GM15510 (cell line): ENCODE data around the gene PHC2.

Experiments used
- POLR2A ChIP-seq: IDR thresholded peaks from 3 replicates; pipeline ENCODE4 v1.6.1; 2011; ENCODE audit warnings: borderline replicate concordance; ENCODE audit not compliant: insufficient read length; ENCODE audit errors: extremely low read depth

PHC2 gene

GRCh38 chr1:33330906-33331305 is 100.0 kb downstream of the PHC2 start:
- no peak for TF ChIP-seq POLR2A

DNA sequence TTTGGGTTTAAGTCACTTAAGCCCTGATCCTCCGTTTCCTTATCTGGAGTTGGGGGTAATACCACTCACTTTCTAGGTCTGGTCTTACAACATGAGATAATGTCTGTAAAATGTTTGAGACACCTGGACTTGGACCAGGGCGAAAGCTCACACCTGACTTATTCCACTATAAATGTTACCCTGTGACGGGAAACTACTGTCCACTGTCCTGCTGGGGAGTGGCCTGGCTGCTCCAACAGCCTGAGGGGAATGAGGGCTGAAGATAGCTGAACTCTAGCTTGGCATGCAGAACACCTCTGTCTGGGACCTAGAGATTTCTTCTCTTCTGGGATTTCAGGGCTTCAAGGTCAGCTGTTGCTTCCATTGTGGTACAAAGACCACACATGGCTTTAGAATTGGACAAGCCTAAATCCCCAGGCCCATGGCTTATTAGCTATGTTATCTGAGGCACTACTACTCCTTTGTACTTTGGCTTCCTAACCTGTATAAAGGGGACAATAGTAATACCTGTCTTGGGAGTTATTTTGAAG is 100.5 kb downstream of the PHC2 start:
- TF ChIP-seq POLR2A, result no peak

- TF ChIP-seq POLR2A, result no peak
Measured at GRCh38 chr1:33329600-33330305, 101.1 kb downstream of the PHC2 start.

- TF ChIP-seq POLR2A, result no peak
Measured at GRCh38 chr1:33328817-33329216, 102.1 kb downstream of the PHC2 start.

DNA sequence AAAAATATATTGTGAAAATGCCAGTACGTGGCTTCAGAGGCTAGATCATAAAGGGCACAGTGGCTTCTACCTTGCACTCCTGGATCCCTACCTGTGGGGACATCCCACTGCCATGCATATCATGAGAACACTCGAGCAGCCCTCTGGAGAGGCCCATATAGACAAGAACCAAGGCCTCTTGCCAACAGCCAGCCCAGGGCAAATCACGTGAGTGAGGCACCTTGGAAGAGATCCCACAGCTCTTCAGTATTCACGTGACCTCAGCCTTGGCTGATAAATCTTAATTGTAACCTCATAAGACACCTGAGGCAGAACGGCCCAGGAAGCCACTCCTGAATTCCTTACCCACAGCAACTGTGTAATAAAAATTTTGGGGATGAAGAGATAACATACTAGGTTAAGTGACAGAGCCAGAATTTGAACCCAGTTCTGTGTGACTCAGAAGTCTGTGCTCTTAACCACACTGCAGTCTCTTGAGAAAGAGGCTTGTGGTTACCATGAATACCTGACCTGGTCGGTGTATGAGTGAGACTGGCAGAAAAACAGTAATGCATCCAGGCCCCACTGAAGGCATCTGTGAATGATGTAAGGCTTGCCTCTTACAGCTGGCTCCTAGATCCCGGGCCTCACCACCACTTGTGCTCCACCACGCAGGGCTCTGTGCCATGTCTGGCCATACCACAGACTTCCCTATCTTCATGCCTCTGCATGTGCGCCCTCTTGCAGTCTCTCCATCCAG is 103.1 kb downstream of the PHC2 start:
- no peak for TF ChIP-seq POLR2A

- no peak for TF ChIP-seq POLR2A
Measured at GRCh38 chr1:33326785-33327184, 104.1 kb downstream of the PHC2 start.

DNA sequence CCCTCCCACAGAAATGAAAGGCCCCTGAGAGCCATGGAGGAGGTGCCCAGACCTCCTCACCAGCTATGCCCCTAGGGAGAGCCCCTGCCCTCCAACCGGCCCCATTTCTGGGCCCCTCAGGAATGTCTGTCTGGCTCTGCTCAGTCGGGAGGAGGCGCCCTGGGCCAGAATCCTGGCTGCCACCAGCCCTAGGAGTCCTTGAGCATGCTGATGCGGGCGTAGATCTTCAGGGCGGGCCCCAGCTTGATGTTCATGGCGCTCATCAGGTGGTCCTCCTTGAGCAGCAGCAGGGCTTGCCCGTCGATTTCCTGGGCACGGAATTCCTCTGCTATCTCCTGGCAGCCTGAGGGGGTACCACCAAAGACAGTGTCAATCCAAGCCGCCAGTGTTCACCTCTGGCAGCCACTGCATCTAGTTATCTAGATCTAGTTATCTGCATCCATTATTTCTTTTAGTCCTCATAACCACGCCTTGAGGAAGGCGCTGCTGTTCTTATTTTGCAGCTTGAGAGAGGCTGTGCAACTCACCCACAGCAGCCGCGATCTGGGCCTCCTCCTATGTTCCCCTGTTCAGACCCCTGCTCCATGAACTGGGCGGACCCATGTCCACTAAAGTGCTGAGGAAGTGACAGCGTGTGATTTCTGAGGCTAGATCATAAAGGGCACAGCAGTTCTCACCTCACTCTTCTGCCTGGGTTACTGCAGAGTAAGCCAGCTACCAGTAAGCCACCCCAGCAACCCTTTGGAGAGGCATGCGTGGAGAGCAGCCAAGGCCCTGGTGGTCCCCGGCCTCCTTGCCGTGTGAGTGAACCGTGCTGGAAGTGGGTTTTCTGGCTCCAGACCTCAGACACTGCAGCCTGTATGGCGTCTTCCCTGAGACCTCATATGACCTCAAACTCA is 106.0 kb downstream of the PHC2 start:
- no peak for TF ChIP-seq POLR2A

DNA sequence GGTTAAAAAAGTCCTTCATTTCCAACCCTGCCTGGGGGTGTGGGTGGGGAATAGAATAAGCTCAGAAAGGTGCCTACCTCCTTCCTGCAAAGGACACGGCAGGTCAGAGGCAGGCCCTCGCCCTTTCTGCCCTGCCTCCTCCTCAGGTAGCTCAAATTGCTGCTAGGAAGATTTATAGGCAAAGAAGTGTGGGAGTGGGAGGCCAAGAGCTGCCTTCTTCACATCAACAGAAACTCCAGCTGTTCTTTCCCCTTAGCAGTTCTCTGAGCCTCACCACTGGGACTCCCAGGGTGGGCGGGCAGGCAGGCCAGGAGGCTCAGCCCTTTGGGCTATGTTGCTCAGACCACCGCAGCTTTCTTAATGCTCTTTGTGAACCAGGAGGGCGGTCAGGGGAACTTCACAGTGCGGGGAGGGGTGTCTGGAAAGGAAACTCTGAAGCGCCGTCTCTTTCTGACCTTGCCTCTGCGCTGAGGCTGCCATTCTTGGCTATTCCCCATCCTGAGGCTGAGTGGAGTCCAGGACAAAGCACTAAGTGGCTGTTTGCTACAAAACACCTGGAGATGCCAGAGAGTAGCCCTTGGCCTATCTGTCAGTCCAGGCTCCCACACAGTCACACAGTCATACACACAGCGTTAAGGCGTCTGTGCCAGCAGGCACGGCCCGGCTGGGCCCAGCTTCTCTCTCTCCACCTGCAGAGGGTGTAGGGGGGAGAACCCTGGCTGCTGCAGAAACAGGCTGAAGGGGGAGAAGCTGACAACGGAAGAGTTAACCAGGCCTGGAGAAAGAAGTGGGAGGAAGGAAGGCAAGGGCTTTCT is 107.0 kb downstream of the PHC2 start:
- no peak for TF ChIP-seq POLR2A

GRCh38 chr1:33322870-33323585 is 107.9 kb downstream of the PHC2 start:
- no peak for TF ChIP-seq POLR2A

DNA sequence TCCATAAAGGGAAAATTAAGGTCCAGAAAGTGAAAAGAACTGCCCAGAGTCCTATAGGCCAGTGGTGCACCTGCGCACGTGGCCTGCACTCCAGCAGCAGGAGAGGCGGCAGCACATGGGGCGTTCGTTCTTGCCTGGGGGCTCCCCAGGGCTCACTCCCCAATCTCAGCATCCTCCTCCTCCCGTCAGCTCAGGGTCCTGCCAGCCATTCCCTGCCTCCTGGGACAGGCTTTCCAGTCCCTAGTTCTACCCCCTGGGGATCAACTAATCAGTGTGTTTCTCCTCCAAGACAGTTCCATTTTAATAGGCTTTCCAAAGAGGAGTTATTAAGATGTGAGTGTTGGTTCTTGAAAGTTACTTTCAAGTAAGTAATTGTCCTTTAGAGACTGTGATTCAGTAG is 108.8 kb downstream of the PHC2 start:
- TF ChIP-seq POLR2A, result no peak

- no peak for TF ChIP-seq POLR2A
Measured at GRCh38 chr1:33321178-33321577, 109.7 kb downstream of the PHC2 start.

- TF ChIP-seq POLR2A, result no peak
Measured at GRCh38 chr1:33320619-33321165, 110.2 kb downstream of the PHC2 start, which contains the start of gene A3GALT2. Gene A3GALT2 (minus strand): TSS chr1:33321098. CDS start chr1:33321098, 0 bp downstream.
